B cell (primary cell): ENCODE measurements around the gene ORC2.

Experiments used
- CTCF ChIP-seq: fragments of 200-600 bp; IDR thresholded peaks from one replicate; pipeline ENCODE4 v1.8.0; 2022; ENCODE audit warnings: antibody characterized with exemption, mild to moderate bottlenecking
- EZH2 ChIP-seq: IDR thresholded peaks from 2 replicates; pipeline ENCODE4 v1.6.1; 2012; ENCODE audit warnings: borderline replicate concordance, low read depth, mild to moderate bottlenecking, moderate library complexity, low read length; ENCODE audit not compliant: insufficient read depth, poor library complexity, severe bottlenecking

- TF ChIP-seq EZH2 (no peak), CTCF (no peak)
Observed at GRCh38 chr2:200945395-200945729, 18.1 kb downstream of the ORC2 start.
